Measurements from ENCODE around the gene KBTBD2.
A peak's percentile ranks its signal among the peaks of the same experiment; 100 is the strongest.
"Not testable (repeated sequence)": the region's sequence is repeated elsewhere in the genome, so short reads cannot be mapped to it uniquely, and the experiment has no call there.

KBTBD2 gene

GRCh38 chr7:32855837-32856775 lies 35.5 kb downstream of the KBTBD2 start:
- not testable (repeated sequence) for DNase-seq (ENCODE audit: low read depth in 2 of 2)

- not testable (repeated sequence) for DNase-seq (ENCODE audit: low read depth in 2 of 2)
These were observed 40.9 kb downstream of the KBTBD2 start for GRCh38 chr7:32850654-32851053.

GRCh38 chr7:32848655-32849054 lies 42.9 kb downstream of the KBTBD2 start:
- DNase-seq (ENCODE audit: low read depth in 2 of 2): not testable (repeated sequence)

GRCh38 chr7:32846630-32847225 lies 44.8 kb downstream of the KBTBD2 start:
- DNase-seq (ENCODE audit: low read depth in 2 of 2): peak; percentile 82 to 87

- not testable (repeated sequence) for DNase-seq (ENCODE audit: low read depth in 2 of 2)
These were observed 46.8 kb downstream of the KBTBD2 start for GRCh38 chr7:32844748-32845147.

GRCh38 chr7:32843763-32844162 lies 47.8 kb downstream of the KBTBD2 start:
- not testable (repeated sequence) for DNase-seq (ENCODE audit: low read depth in 2 of 2)

GRCh38 chr7:32839846-32840245 lies 51.7 kb downstream of the KBTBD2 start:
- not testable (repeated sequence) for DNase-seq (ENCODE audit: low read depth in 2 of 2)

GRCh38 chr7:32828996-32829752 lies 62.4 kb downstream of the KBTBD2 start:
- DNase-seq (ENCODE audit: low read depth in 2 of 2): not testable (repeated sequence)

Measured in stimulated activated CD4-positive, alpha-beta T cell treated with anti-CD3 and anti-CD28 coated beads, Interleukin-1b, Interleukin-23, amount 100 ng/mL, for 1 hour (primary cell).